HepG2 (cell line): Measurements from ENCODE around the gene RNU1-2. TPM values are rescaled to one million over a fixed set of nuclear protein-coding genes. Genes with fewer than 3 reads are reported as not detected.

ENCODE experiments used
- ATAC-seq: fragments of 200-7000 bp; cut with Tn5 transposase; 3 replicates; pipeline ENCODE4 v1.9.1; 2020; ENCODE audit warnings: mild to moderate bottlenecking, moderate library complexity
- BruUV-seq: library from RNA; stranded (reverse); fragments of 400-500 nt; replicated peaks from 2 replicates; lab custom pipeline; 2021; lab: Mats Ljungman, UMichigan
- CTCF ChIA-PET: fragments of 300-600 bp; formaldehyde crosslinking; extraction: SDS; loops from one replicate; lab custom pipeline; 2021; ENCODE audit warnings: low total read pairs, inconsistent platforms, low intra/inter-chr PET ratio; lab: Yijun Ruan, JAX
- POLR2A ChIA-PET: fragments of 350-600 bp; sonication (Branson Sonifier 250); formaldehyde crosslinking; loops from one replicate; lab custom pipeline; 2020; ENCODE audit warnings: antibody characterized with exemption, inconsistent platforms; lab: Yijun Ruan, JAX
- DNase-seq: peaks from one replicate; pipeline ENCODE4 v3.0.0-alpha.2; 2015; ENCODE audit warnings: low spot score
- FAIRE-seq: peaks from 3 replicates; lab custom pipeline; 2011; peaks lifted over from hg19 to GRCh38; lab: Jason Lieb, UNC
- H2AFZ ChIP-seq: one replicate; pipeline ENCODE4 v1.6.1; 2011; ENCODE audit warnings: low read length, inconsistent platforms
- H3K27ac ChIP-seq: fragments of 300-600 bp; 3 replicates; pipeline ENCODE4 v1.8.0; 2011; ENCODE audit warnings: mixed run types, mild to moderate bottlenecking, mixed read lengths, low read length, inconsistent platforms; ENCODE audit not compliant: insufficient read depth; ENCODE audit errors: extremely low read length
- H3K27me3 ChIP-seq, 2 experiments: fragments of 200-600 bp in 1 of 2; 2 replicates in 1 of 2; 3 replicates in 1 of 2; pipeline versions ENCODE4 v1.6.0 to v1.8.0; 2011; ENCODE audit warnings: low read length in 2 of 2, mild to moderate bottlenecking in 2 of 2, moderate library complexity in 2 of 2, inconsistent platforms in 1 of 2; ENCODE audit not compliant: insufficient read depth in 2 of 2, control insufficient read depth in 1 of 2
- H3K36me3 ChIP-seq, 2 experiments: fragments of 200-600 bp in 1 of 2; replicated peaks in 1 of 2; 2 replicates in 1 of 2; 3 replicates in 1 of 2; pipeline versions ENCODE4 v1.5.1 to v1.8.0; 2011; ENCODE audit warnings: low read length in 2 of 2, inconsistent platforms in 1 of 2; ENCODE audit not compliant: insufficient read depth in 2 of 2, control insufficient read depth in 1 of 2
- H3K4me1 ChIP-seq: 2 replicates; pipeline ENCODE4 v1.5.1; 2012; ENCODE audit warnings: low read length, inconsistent platforms; ENCODE audit not compliant: insufficient read depth
- H3K4me2 ChIP-seq: 2 replicates; pipeline ENCODE4 v1.6.0; 2011; ENCODE audit warnings: low read depth, low read length, inconsistent platforms
- H3K4me3 ChIP-seq, 3 experiments: fragments of 200-600 bp in 1 of 3; sonication (generic), shearing (Covaris generic) in 1 of 3; replicated peaks in 1 of 3; 2 replicates each; pipeline ENCODE4 v1.5.1; 2011 to 2016; ENCODE audit warnings: low read length in 3 of 3, inconsistent platforms in 2 of 3, low read depth in 2 of 3, mild to moderate bottlenecking in 2 of 3, control low read depth in 1 of 3, mixed read lengths in 1 of 3; ENCODE audit not compliant: insufficient read depth in 1 of 3
- H3K79me2 ChIP-seq: one replicate; pipeline ENCODE4 v1.6.1; 2011; ENCODE audit warnings: low read length, inconsistent platforms; ENCODE audit not compliant: insufficient read depth
- H3K9ac ChIP-seq: 2 replicates; pipeline ENCODE4 v1.6.0; 2011; ENCODE audit warnings: mild to moderate bottlenecking, low read depth, low read length, inconsistent platforms; ENCODE audit not compliant: insufficient read depth
- H3K9me3 ChIP-seq: 2 replicates; pipeline ENCODE4 v1.5.1; 2012; ENCODE audit warnings: mild to moderate bottlenecking, low read length
- H4K20me1 ChIP-seq: 2 replicates; pipeline ENCODE4 v1.6.0; 2011; ENCODE audit warnings: inconsistent platforms, mild to moderate bottlenecking, low read length, moderate library complexity; ENCODE audit not compliant: insufficient read depth
- CCAR2 ChIP-seq: fragments of 200-400 bp; formaldehyde crosslinking; optimal IDR thresholded peaks from 2 replicates; pipeline ENCODE3; 2018; ENCODE audit warnings: low read depth, mild to moderate bottlenecking, low read length, moderate library complexity
- FOXP1 ChIP-seq, 2 experiments: fragments of 450-650 bp in 1 of 2; IDR thresholded peaks; 2 replicates each; pipeline ENCODE4 v1.6.1; 2017 to 2018; ENCODE audit warnings: antibody characterized with exemption in 1 of 2
- GPN1 ChIP-seq: sonication (generic); formaldehyde crosslinking; IDR thresholded peaks from 2 replicates; pipeline ENCODE4 v1.5.1; 2020; ENCODE audit warnings: missing genetic modification reagents, borderline replicate concordance
- HOXA3 ChIP-seq: sonication (generic); formaldehyde crosslinking; IDR thresholded peaks from 2 replicates; pipeline ENCODE4 v1.5.0; 2020; ENCODE audit warnings: missing genetic modification reagents
- RAD51 ChIP-seq: fragments of 450-650 bp; IDR thresholded peaks from 2 replicates; pipeline ENCODE4 v1.6.1; 2016; ENCODE audit warnings: borderline replicate concordance
- TBL1XR1 ChIP-seq: fragments of 150-350 bp; IDR thresholded peaks from 2 replicates; pipeline ENCODE4 v1.6.1; 2014; ENCODE audit warnings: borderline replicate concordance, low read length; ENCODE audit not compliant: partially characterized antibody
- YY1 ChIP-seq: IDR thresholded peaks from 2 replicates; pipeline ENCODE4 v1.6.1; 2011; ENCODE audit warnings: low read length, low read depth, moderate library complexity, mild to moderate bottlenecking; ENCODE audit not compliant: insufficient read depth, insufficient replicate concordance
- ZBTB42 ChIP-seq: sonication (generic); formaldehyde crosslinking; IDR thresholded peaks from 2 replicates; pipeline ENCODE4 v1.5.0; 2020; ENCODE audit warnings: mild to moderate bottlenecking, missing genetic modification reagents
- ZNF207 ChIP-seq: fragments of 450-650 bp; IDR thresholded peaks from 2 replicates; pipeline ENCODE4 v1.6.1; 2016; ENCODE audit warnings: antibody characterized with exemption, borderline replicate concordance
- WGBS: methylation state at CpG from one replicate; pipeline ENCODE4 v1.1.6; 2017; ENCODE audit warnings: low lambda C conversion rate; 5-methylcytosine and 5-hydroxymethylcytosine counted together
- in situ Hi-C: cut with HindIII; loops from 2 replicates; pipeline ENCODE4 v1.10.0; 2017; ENCODE audit warnings: low pct_unique_long_range_greater_than_20kb; ENCODE audit not compliant: extremely low pct_ligation_motif_present
- intact Hi-C: fragments of 100-400 bp; cut with micrococcal nuclease; formaldehyde crosslinking; loops from one replicate; pipeline ENCODE4 v1.10.0; 2022; ENCODE audit not compliant: unreplicated experiment
- polyA plus RNA-seq, 8 experiments: library from polyadenylated mRNA; depleted of rRNA in 3 of 8; stranded (reverse) in 7 of 8; unstranded in 1 of 8; fragments of >200 nt; fragmentation: Illumina TruSeq in 4 of 8; extraction: Trizol in 4 of 8; gene quantifications; 2 replicates each; pipeline versions ENCODE4 v1.2.1 to v1.2.3, GENCODE V29; 2011 to 2016; ENCODE audit warnings: low read depth in 4 of 8, missing spikeins in 1 of 8, mixed read lengths in 1 of 8; ENCODE audit not compliant: insufficient read depth in 1 of 8
- total RNA-seq, 5 experiments: library from RNA; depleted of rRNA; stranded (reverse); fragments of >200 nt; fragmentation: Illumina TruSeq; extraction: Trizol; gene quantifications; 2 replicates each; pipeline ENCODE4 v1.2.3, GENCODE V29; 2016; ENCODE audit warnings: low read depth in 1 of 5
- TF ChIP-seq, protein P1 (sequence below): sonication (generic); formaldehyde crosslinking; IDR thresholded peaks from 2 replicates; pipeline ENCODE4 v1.4.0; 2020; ENCODE audit warnings: missing genetic modification reagents, mild to moderate bottlenecking, borderline replicate concordance
- TF ChIP-seq, protein P2 (sequence below): sonication (generic); formaldehyde crosslinking; IDR thresholded peaks from 2 replicates; pipeline ENCODE4 v1.5.0; 2020; ENCODE audit warnings: mild to moderate bottlenecking, missing genetic modification reagents
- TF ChIP-seq, protein P3 (sequence below): sonication (generic); formaldehyde crosslinking; IDR thresholded peaks from 2 replicates; pipeline ENCODE4 v1.8.0; 2023; ENCODE audit warnings: mild to moderate bottlenecking, missing genetic modification reagents

RNU1-2 gene
- total and polyA plus RNA-seq, 2 of the 13 experiments (the other 11 are each of a cell fraction or from before 2014, with no cell fraction given): under 0.01 to 11,018 TPM

DNA sequence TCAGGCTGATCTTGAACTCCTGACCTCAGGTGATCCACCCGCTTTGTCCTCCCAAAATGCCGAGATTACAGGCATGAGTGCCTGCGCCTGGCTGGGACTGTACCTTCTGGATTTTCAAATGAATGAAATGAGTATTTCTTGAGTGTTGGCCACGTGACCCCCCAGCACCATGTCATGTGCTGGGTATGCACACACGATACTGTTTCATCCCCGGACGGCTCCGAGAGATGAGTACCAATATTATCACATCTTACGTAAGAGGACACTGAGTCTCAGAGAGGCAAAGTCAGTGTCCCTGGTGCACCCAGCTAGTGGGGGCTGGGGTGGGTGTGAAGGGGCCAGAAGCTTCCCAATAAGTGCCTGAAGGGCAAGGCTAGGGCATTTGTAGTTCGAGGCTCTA lies 25.2 kb downstream of the RNU1-2 start:
- H3K4me1 ChIP-seq: peaks cover 10% of the 10 kb centered on the region
- DNase-seq: no peak
- no peak for FAIRE-seq
- H3K27me3 ChIP-seq: no peaks in the 10 kb centered on the region; a peak in 2 of 5 replicates
- H3K36me3 ChIP-seq: no peaks in the 10 kb centered on the region
- no peak for ATAC-seq
- H4K20me1 ChIP-seq: no peaks in the 10 kb centered on the region
- in situ Hi-C loops: no loop called here
- POLR2A ChIA-PET: no interaction called here
- H3K9ac ChIP-seq: no peak overlapping the region
- no peak overlapping the region for H3K27ac ChIP-seq
- H3K79me2 ChIP-seq: no peaks in the 10 kb centered on the region
- H3K4me2 ChIP-seq: no peak overlapping the region
- 69% methylated on average over 8 of the region's 10 CpGs for WGBS
- BruUV-seq: no TSS peak
- CTCF ChIA-PET: no interaction called here
- TF ChIP-seq, protein P1, sequence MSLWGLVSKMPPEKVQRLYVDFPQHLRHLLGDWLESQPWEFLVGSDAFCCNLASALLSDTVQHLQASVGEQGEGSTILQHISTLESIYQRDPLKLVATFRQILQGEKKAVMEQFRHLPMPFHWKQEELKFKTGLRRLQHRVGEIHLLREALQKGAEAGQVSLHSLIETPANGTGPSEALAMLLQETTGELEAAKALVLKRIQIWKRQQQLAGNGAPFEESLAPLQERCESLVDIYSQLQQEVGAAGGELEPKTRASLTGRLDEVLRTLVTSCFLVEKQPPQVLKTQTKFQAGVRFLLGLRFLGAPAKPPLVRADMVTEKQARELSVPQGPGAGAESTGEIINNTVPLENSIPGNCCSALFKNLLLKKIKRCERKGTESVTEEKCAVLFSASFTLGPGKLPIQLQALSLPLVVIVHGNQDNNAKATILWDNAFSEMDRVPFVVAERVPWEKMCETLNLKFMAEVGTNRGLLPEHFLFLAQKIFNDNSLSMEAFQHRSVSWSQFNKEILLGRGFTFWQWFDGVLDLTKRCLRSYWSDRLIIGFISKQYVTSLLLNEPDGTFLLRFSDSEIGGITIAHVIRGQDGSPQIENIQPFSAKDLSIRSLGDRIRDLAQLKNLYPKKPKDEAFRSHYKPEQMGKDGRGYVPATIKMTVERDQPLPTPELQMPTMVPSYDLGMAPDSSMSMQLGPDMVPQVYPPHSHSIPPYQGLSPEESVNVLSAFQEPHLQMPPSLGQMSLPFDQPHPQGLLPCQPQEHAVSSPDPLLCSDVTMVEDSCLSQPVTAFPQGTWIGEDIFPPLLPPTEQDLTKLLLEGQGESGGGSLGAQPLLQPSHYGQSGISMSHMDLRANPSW: no peak
- no peak for TF ChIP-seq HOXA3 (CRISPR knock-in tag)
- no peak for TF ChIP-seq RAD51
- no peak for TF ChIP-seq YY1
- TF ChIP-seq GPN1 (CRISPR knock-in tag): no peak
- TF ChIP-seq, protein P2, sequence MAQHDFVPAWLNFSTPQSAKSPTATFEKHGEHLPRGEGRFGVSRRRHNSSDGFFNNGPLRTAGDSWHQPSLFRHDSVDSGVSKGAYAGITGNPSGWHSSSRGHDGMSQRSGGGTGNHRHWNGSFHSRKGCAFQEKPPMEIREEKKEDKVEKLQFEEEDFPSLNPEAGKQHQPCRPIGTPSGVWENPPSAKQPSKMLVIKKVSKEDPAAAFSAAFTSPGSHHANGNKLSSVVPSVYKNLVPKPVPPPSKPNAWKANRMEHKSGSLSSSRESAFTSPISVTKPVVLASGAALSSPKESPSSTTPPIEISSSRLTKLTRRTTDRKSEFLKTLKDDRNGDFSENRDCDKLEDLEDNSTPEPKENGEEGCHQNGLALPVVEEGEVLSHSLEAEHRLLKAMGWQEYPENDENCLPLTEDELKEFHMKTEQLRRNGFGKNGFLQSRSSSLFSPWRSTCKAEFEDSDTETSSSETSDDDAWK (CRISPR knock-in tag): no peak
- TF ChIP-seq TBL1XR1: no peak
- TF ChIP-seq ZBTB42: no peak
- TF ChIP-seq, protein P3, sequence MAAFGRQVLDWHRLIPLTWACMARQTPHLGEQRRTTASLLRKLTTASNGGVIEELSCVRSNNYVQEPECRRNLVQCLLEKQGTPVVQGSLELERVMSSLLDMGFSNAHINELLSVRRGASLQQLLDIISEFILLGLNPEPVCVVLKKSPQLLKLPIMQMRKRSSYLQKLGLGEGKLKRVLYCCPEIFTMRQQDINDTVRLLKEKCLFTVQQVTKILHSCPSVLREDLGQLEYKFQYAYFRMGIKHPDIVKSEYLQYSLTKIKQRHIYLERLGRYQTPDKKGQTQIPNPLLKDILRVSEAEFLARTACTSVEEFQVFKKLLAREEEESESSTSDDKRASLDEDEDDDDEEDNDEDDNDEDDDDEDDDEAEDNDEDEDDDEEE: no peak
- TF ChIP-seq FOXP1 (IDR thresholded peaks at IDR 0.05): no peak
- no peak for TF ChIP-seq FOXP1 (CRISPR knock-in tag; IDR thresholded peaks at IDR 0.05)
- TF ChIP-seq CCAR2: no peak
- TF ChIP-seq ZNF207: no peak
- TF ChIP-seq, all 625 proteins: peak for 0
- Histone ChIP-seq H2AFZ (no peak overlapping the region), H3K9me3 (no peaks in the 10 kb centered on the region), H3K4me3 (no peak overlapping the region)
- intact Hi-C loops: no loop called here
